Measurements from ENCODE around the gene C20orf144.
"Not testable (repeated sequence)": the region's sequence is repeated elsewhere in the genome, so short reads cannot be mapped to it uniquely, and the experiment has no call there.

Gene C20orf144

GRCh38 chr20:33697129-33697528 lies 35.0 kb downstream of the C20orf144 start:
- DNase-seq (ENCODE audit: low spot score) = peak; percentile 52

DNA sequence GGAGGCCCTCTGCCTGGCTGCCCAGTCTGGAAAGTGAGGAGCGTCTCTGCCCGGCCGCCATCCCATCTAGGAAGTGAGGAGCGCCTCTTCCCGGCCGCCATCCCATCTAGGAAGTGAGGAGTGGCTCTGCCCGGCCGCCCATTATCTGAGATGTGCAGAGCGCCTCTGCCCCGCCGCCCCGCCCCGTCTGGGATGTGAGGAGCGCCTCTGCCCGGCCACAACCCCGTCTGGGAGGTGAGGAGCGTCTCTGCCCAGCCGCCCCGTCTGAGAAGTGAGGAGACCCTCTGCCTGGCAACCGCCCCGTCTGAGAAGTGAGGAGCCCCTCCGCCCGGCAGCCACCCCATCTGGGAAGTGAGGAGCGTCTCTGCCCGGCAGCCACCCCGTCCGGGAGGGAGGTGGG lies 36.8 kb downstream of the C20orf144 start:
- not testable (repeated sequence) for DNase-seq (ENCODE audit: low spot score)

- DNase-seq (ENCODE audit: low spot score) = not testable (repeated sequence)
These were observed 38.7 kb downstream of the C20orf144 start for GRCh38 chr20:33700696-33701441.

DNA sequence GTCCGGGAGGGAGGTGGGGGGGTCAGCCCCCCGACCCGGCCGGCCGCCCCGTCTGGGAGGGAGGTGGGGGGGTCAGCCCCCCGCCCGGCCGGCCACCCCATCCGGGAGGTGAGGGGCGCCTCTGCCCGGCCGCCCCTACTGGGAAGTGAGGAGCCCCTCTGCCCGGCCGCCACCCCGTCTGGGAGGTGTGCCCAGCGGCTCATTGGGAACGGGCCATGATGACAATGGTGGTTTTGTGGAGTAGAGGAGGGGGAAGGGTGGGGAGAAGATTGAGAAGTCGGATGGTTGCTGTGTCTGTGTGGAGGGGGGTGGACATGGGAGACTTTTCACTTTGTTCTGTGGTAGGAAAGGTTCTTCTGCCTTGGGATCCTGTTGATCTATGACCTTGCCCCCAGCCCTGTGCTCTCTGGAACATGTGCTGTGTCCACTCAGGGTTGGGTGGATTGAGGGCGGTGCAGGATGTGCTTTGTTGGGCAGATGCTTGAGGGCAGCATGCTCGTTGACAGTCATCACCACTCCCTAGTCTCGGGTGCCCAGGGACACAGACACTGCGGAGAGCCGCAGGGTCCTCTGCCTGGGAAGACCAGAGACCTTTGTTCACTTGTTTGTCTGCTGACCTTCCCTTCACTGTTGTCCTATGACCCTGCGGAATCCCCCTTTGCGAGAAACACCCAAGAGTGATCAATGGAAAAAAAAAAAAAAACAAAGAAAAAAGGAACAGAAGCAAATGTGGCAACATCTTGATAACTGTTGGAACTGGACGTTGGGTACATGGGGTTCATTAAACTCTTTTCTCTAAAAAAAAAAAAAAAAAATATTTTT lies 39.7 kb downstream of the C20orf144 start:
- DNase-seq (ENCODE audit: low spot score) = no peak

- no peak for DNase-seq (ENCODE audit: low spot score)
These were observed 40.7 kb downstream of the C20orf144 start for GRCh38 chr20:33702861-33703260.

DNA sequence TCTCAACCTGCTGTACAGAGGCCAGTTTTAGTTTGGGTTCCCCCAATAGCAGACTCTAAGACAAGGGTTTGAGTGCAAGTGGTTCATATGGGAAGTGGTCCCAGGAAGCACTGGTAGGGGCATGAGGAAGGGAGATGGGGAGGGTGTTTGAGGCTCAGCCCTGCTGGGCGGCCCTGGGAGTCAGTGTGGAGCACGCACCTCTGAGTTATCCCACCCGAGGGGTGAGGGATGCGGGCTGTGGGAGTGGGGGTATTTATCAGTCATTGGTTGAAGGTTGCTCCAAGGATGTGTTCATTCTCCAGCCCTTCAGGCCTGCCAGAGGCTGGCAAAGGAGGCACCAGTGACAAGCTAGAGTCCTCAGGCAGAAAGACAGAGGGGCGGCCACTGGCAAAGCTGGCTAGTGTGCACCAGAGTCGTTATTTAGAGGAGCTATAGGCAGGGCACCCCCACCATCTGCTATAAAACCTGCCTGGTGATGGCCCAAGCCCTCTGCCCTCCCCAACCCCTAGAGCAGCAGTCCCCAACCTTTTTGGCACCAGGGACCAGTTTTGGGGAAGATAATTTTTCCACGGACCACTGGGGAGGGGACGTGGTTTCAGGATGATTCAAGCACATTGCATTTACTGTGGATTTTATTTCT lies 41.5 kb downstream of the C20orf144 start:
- no peak for DNase-seq (ENCODE audit: low spot score)

DNA sequence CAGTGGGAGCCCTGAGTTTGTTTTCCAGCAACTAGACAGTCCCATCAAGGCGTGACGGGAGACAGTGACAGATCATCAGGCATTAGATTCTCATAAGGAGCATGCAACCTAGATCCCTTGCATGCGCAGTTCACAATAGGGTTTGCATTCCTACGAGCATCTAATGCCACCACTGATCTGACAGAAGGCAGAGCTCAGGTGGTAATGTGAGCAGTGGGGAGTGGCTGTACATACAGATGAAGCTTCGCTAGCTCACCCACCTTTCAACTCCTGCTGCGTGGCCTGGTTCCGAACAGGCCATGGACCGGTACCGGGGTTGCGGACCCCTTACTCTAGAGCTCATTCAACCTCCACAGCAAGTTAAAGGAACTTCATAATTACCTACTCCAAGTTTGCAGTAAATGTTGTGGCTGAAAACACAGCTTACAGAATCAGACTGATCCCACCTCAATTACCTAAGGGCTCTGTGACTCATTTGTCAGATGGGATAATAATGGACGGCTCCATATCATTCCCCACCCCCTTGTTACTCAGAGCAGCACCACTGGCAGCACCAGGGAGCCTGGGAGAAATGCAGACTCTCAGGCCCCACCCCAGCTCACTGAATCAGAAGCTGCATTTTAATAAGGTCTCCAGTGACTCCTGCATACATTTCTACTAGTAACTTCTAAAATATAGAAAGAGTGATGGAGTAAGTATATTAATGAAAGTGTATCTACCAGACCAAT lies 42.2 kb downstream of the C20orf144 start:
- DNase-seq (ENCODE audit: low spot score) = no peak

DNA sequence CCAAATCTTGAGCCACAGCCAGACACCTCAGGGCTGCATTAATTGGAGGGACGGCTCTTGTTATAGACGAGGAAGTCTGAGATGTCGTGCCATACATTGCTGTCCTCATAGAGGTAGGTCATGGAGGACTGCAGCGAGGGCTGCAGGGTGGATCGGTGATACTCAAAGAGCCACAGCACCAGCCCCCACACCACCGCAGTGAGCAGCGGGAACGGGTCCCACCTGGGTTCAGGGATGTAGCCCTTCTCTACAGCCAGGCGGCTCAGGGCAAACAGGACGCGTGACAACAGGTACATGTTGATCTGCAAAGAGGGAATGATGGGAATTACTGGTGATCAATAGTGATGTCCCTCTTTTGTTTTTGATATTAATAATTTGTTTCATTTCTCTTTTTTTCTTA lies 45.5 kb downstream of the C20orf144 start:
- DNase-seq (ENCODE audit: low spot score) = no peak

DNA sequence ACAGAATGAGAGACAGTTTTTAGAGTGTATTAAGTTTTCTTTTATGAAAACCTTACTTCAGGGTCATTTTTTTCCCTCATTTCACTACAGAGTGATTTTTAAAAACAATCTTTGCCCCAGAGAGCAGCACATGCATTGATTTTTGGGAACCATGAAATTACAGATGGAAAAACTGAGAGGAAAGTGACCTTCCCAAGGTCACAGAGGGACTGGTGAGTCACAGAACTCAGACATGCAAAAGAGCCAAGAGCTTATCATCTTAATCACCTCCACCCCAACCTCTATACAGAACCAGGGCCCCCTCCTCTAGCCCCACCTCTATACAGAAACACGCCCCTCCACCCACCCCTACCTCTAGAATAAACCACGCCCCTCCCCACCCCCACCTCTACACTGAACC lies 47.3 kb downstream of the C20orf144 start:
- peak; percentile 40 for DNase-seq (ENCODE audit: low spot score)

- no peak for DNase-seq (ENCODE audit: low spot score)
These were observed 47.9 kb downstream of the C20orf144 start for GRCh38 chr20:33709905-33710541.

- no peak for DNase-seq (ENCODE audit: low spot score)
These were observed 48.7 kb downstream of the C20orf144 start for GRCh38 chr20:33710681-33711445.

DNA sequence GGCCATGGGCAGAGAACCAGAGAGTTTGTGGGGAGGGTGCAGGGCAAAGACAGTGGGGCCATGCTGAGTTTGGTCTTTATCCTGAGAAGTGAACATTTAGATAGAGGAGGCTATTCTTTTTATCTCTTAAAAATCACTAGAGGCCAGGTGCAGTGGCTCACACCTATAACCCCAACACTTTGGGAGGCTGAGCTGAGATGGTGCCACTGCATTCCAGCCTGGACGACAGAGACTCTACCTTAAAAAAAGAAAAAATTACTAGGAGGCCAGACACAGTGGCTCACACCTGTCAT lies 49.3 kb downstream of the C20orf144 start:
- DNase-seq (ENCODE audit: low spot score) = no peak
